Thyroid gland (tissue), 4 donors: ENCODE data around the gene KNG1. TPM values are rescaled to one million over a fixed set of nuclear protein-coding genes. Genes with fewer than 3 reads are reported as not detected.
"Not testable (repeated sequence)": the region's sequence is repeated elsewhere in the genome, so short reads cannot be mapped to it uniquely, and the experiment has no call there.

Experiments
- DNase-seq, 2 donors: peaks; one replicate each; pipeline ENCODE4 v3.0.0-alpha.2; 2019
- H3K27ac ChIP-seq, 3 donors: fragments of 200-600 bp; sonication (generic); 1 replicate in 2 of 3; 2 replicates in 1 of 3; pipeline ENCODE4 v1.5.1; 2016 to 2019; ENCODE audit warnings: mild to moderate bottlenecking in 1 of 3, moderate library complexity in 1 of 3
- H3K27me3 ChIP-seq: fragments of 200-600 bp; sonication (generic); one replicate; pipeline ENCODE4 v1.5.1; 2019
- H3K36me3 ChIP-seq, 2 donors: fragments of 200-600 bp; sonication (generic); one replicate each; pipeline ENCODE4 v1.5.1; 2016 to 2019
- H3K4me1 ChIP-seq, 2 donors: fragments of 200-600 bp; sonication (generic); one replicate each; pipeline ENCODE4 v1.5.1; 2017 to 2019
- H3K4me3 ChIP-seq, 3 donors: fragments of 200-600 bp; sonication (generic); replicated peaks in 1 of 3; 1 replicate in 2 of 3; 2 replicates in 1 of 3; pipeline ENCODE4 v1.5.1; 2016; ENCODE audit warnings: mild to moderate bottlenecking in 1 of 3
- H3K9me3 ChIP-seq: fragments of 200-600 bp; sonication (generic); one replicate; pipeline ENCODE4 v1.5.1; 2017
- CTCF ChIP-seq, 6 experiments: fragments of 200-600 bp in 3 of 6; fragments of 450-650 bp in 3 of 6; sonication (generic) in 3 of 6; IDR thresholded peaks; one replicate each; pipeline ENCODE4 v1.5.1; 2016 to 2019; ENCODE audit warnings: antibody characterized with exemption in 6 of 6, mild to moderate bottlenecking in 2 of 6, inconsistent platforms in 1 of 6, moderate library complexity in 1 of 6
- POLR2A ChIP-seq, 2 donors: fragments of 450-650 bp; IDR thresholded peaks; one replicate each; pipeline ENCODE4 v1.6.1; 2017; ENCODE audit warnings: antibody characterized with exemption in 2 of 2, mild to moderate bottlenecking in 2 of 2, moderate library complexity in 1 of 2
- WGBS, 2 donors: methylation state at CpG; one replicate each; pipeline ENCODE4 v1.1.5; 2017; 5-methylcytosine and 5-hydroxymethylcytosine counted together
- intact Hi-C: fragments of 100-400 bp; cut with DNase I; formaldehyde crosslinking; loops from one replicate; pipeline ENCODE4 v1.15.1; 2023
- total RNA-seq, 4 donors: library from RNA; depleted of rRNA; stranded (reverse); fragments of >200 nt; gene quantifications; one replicate each; pipeline ENCODE4 v1.2.3, GENCODE V29; 2016

The KNG1 gene
- total RNA-seq, 4 donors from 2014 or later = not detected

GRCh38 chr3:186696522-186696921, 20.6 kb upstream of the KNG1 start:
- Histone ChIP-seq H3K4me3 (no peak overlapping the region), H3K27ac (no peak overlapping the region), H3K9me3 (no peaks in the 10 kb centered on the region), H3K4me1 (no peaks in the 10 kb centered on the region), H3K36me3 (no peaks in the 10 kb centered on the region), H3K27me3 (no peaks in the 10 kb centered on the region)
- DNase-seq = no peak
- TF ChIP-seq CTCF (IDR thresholded peaks at IDR 0.05) (no peak), POLR2A (IDR thresholded peaks at IDR 0.05) (no peak)
- whole genome bisulfite sequencing, 2 donors = 83 to 91% methylated on average over 2 of the region's 2 CpGs
- intact Hi-C loops = no loop called here

GRCh38 chr3:186697510-186697909, 19.6 kb upstream of the KNG1 start:
- Histone ChIP-seq H3K9me3 (no peaks in the 10 kb centered on the region), H3K36me3 (no peaks in the 10 kb centered on the region), H3K27me3 (no peaks in the 10 kb centered on the region), H3K4me1 (no peaks in the 10 kb centered on the region), H3K27ac (no peak overlapping the region), H3K4me3 (no peak overlapping the region)
- TF ChIP-seq CTCF (IDR thresholded peaks at IDR 0.05) (no peak), POLR2A (IDR thresholded peaks at IDR 0.05) (no peak)
- intact Hi-C loops = no loop called here
- no peak for DNase-seq
- 75 to 95% methylated on average over 4 of the region's 4 CpGs for WGBS, 2 donors

GRCh38 chr3:186700267-186700666, 16.9 kb upstream of the KNG1 start:
- no peaks in the 10 kb centered on the region for H3K36me3 ChIP-seq
- no peak for DNase-seq
- intact Hi-C loops = no loop called here
- H3K27me3 ChIP-seq = no peaks in the 10 kb centered on the region
- 90 to 91% methylated on average over 3 of the region's 3 CpGs for WGBS, 2 donors
- no peaks in the 10 kb centered on the region for H3K4me1 ChIP-seq
- TF ChIP-seq POLR2A (IDR thresholded peaks at IDR 0.05) (no peak), CTCF (IDR thresholded peaks at IDR 0.05) (no peak)
- H3K27ac ChIP-seq = no peak overlapping the region
- no peak overlapping the region for H3K4me3 ChIP-seq
- H3K9me3 ChIP-seq = no peaks in the 10 kb centered on the region

- H3K4me3 ChIP-seq, DNase-seq, H3K36me3 ChIP-seq, H3K27me3 ChIP-seq, H3K9me3 ChIP-seq, H3K27ac ChIP-seq, intact Hi-C loops, H3K4me1 ChIP-seq: not testable (repeated sequence)
Measured at GRCh38 chr3:186702451-186702850, 14.7 kb upstream of the KNG1 start.

- no peaks in the 10 kb centered on the region for H3K9me3 ChIP-seq
- intact Hi-C loops = no loop called here
Measured at GRCh38 chr3:186705882-186706780, 11.0 kb upstream of the KNG1 start.

More at GRCh38 chr3:186705882-186706780, 11.0 kb upstream of the KNG1 start:
- Histone ChIP-seq H3K27me3 (no peaks in the 10 kb centered on the region), H3K27ac (no peak overlapping the region), H3K36me3 (no peaks in the 10 kb centered on the region), H3K4me1 (no peaks in the 10 kb centered on the region), H3K4me3 (no peak overlapping the region)
- TF ChIP-seq POLR2A (IDR thresholded peaks at IDR 0.05) (no peak), CTCF (IDR thresholded peaks at IDR 0.05) (no peak)
- no peak for DNase-seq
- 82 to 84% methylated on average over 6 of the region's 6 CpGs for WGBS, 2 donors
